G401 (cell line): ENCODE results near the gene PNPLA3. TPM values are rescaled to one million over a fixed set of nuclear protein-coding genes. Genes with fewer than 3 reads are reported as not detected.

ENCODE experiments used
- DNase-seq: peaks from one replicate; pipeline ENCODE4 v3.0.0-alpha.2; 2015; ENCODE audit warnings: low spot score
- in situ Hi-C: cut with HindIII; loops from 2 replicates; pipeline ENCODE4 v1.10.0; 2016; ENCODE audit warnings: low sequenced_read_pairs, mixed read lengths
- total RNA-seq: library from RNA; depleted of rRNA; stranded (reverse); fragments of >200 nt; shearing (Covaris generic); gene quantifications from 2 replicates; pipeline ENCODE4 v1.2.3, GENCODE V29; 2014

PNPLA3 gene
- total RNA-seq, 1 experiment from 2014 or later: 6.5 TPM

DNA sequence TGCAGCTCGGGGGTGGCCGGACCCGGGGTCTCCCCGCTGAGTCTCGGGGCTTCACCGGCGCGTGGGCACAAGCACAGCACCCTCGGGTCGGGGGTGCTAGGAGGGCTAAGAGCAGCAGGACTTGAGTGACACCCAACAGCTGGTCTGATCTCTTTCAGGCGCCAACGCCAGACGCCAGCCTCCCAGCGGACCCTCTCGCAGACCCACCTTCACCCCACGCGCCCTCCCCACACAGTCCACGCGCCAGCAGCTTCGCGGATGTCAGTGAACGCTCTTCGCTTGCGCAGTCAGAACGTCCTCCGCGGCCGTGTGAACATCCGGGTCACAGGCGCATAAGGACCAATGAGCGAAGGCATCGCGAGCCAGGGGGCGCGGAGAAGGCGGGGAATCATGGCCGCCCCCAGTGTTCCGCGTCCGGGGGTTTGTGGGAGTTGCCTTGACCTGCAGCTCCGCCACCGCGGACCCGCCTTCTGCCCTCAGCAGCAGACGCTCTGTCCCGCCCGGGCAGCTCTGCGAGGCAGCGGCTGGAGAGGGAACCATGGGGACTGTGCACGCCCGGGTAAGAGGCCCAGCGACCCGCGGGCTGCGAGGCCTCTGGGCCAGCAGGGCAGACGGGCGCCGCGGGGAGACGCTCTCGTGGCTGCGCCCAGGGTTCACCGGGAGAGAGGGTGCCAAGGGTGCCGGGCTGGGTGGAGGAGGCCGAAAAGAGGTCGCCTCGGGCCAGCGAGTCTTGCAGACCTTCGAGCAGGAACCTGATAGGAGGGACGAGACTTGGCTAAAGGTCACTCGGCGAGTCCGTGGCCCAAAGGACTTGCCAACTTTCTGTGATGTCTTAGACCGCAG is 31.7 kb downstream of the PNPLA3 start, which contains the start of gene SAMM50:
Gene SAMM50, plus strand, starts transcription at position 403 of the 843 bp plus-strand sequence. Its CDS starts 136 bp downstream, at position 539.
- in situ Hi-C loops: no loop called here
- DNase-seq: peak; percentile 94

DNA sequence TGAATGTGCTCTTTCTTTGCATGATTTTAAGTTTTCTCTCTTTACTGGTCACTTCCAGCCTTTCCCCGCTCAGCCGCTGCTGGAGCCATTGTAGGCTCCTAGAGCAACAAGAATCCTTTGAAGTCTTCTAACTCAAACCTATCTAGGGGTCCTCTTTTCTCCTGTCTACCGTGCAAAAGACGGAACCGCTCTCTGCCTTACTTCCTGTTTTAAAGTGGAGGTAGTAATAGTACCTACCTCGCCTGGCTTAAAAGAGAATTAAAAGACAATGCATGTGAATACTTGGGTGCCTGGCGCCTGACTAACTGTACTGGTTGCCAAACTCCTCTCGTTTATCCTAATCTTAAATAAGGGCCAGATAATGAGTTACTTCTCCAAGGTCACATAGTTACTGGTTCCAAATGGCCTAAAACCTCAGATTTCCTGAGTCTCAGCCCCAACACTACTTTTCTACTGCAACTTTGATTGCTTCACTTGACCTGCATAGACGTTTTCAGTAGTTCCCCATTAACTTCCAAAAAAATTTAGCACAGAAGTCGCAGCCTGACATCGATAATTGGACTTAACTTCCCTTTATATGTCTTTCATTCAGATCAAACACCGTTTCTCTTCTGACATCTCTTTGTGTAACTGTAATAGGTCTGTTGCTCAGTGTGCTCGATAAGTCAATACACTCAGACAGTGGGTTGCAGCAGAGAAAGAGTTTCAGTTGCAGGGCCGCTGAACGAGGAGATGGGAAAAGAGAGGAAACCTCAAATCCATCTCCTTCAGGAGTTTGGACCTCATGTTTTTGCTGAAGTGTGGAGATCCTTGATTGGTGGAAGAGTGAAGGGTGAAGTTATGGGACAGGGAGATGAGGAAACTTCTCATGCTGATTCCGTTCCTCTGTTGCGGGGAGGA is 32.5 kb downstream of the PNPLA3 start:
- in situ Hi-C loops: no loop called here
- no peak for DNase-seq

- in situ Hi-C loops: no loop called here
- DNase-seq: no peak
Measured at GRCh38 chr22:43956805-43957463, 33.3 kb downstream of the PNPLA3 start.

DNA sequence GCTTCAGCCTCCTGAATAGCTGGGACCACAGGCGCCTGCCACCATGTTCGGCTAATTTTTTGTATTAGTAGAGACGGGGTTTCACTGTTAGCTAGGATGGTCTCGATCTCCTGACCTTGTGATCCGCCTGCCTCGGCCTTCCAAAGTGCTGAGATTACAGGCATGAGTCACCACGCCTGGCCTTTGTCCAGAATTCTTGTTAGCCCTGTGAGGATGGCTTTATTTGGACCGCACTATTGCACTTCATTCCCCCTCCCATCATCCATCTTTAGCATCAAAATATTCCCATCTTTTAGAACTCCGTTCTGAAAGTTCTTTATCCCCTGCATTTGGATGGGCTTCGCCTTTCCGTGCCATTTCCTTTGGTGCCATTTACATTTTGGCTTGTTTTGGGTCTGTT is 34.3 kb downstream of the PNPLA3 start:
- in situ Hi-C loops: no loop called here
- no peak for DNase-seq

DNA sequence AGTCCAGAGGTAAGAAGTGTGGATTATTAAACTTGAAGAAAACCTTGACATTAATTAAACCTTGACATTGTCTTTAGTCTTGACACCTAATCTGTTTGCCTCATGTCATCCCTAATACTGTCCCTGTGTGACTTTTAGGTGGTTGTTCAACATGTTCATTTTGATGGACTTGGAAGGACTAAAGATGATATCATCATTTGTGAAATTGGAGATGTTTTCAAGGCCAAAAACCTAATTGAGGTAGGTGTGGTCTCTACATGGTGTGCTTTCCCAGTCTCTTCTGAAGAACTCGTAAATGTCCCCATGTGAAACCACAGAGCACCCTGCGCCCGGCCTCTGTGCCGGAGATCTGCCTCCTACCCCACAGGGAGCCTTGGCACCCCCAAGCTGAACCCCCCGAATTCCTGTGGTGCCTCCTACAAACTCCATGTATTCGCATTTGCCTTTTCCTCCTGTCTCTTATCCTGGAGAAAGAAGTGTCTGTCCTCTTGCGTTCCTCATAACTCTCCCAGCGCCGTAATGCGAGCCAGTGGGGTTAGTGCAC is 40.8 kb downstream of the PNPLA3 start:
- DNase-seq: no peak
- in situ Hi-C loops: no loop called here

DNA sequence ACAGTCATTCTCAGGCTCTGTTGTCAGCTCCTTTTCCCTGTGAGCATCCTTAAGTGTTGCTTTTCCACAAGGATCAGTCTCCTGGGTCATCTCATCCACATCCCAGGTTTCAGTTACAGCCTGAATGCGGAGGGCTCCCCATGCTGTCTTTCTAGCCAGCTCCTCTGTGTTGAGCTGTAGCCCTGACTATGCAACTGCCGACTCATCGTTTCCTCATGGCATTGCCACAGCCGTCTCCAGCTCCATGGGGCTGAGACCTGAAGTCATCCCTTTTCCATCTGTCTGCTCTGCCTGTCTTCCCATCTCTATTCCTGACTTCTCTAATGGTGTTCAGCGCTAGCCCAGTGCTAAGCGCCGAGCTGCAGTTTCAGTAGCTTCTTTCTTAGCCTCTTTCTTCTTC is 43.5 kb downstream of the PNPLA3 start:
- in situ Hi-C loops: no loop called here
- no peak for DNase-seq

DNA sequence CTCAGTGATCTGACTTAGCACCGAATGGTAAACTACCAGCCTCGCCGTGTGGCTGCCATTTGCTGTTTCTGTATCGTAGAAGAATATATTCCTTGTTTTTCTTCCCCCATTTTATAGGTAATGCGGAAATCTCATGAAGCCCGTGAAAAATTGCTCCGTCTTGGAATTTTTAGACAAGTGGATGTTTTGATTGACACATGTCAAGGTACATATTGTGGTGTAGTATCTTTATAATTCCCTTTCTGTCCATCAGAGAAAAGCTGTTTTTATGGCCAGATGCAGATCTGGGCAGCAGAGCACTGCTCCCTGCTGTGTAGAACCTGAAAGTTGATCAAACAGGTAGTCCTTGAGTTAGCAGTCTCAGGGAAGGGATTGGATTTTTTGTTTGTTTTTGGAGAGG is 45.0 kb downstream of the PNPLA3 start:
- in situ Hi-C loops: no loop called here
- DNase-seq: no peak

GRCh38 chr22:43969021-43969878 is 45.6 kb downstream of the PNPLA3 start:
- in situ Hi-C loops: no loop called here
- DNase-seq: no peak

- in situ Hi-C loops: no loop called here
- no peak for DNase-seq
Measured at GRCh38 chr22:43969989-43970755, 46.6 kb downstream of the PNPLA3 start.

DNA sequence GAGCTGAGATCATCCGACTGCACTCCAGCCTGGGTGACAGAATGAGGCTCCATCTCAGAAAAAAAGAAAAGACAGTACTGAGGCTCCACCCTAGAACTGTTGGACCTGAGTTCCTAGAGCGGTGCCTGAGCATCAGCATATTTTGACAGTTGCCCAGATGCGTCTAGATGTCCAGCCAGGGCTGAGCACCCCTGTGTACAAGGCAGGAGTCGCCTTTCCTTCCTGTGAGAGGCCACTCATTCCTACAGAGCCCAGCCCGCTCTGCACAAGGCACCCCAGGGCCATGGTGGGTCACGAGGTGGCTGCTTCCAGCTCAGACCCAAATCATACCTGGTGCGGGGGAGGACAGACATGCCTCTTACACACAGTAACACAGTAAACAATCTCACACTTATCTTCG is 47.5 kb downstream of the PNPLA3 start:
- no peak for DNase-seq
- in situ Hi-C loops: no loop called here

DNA sequence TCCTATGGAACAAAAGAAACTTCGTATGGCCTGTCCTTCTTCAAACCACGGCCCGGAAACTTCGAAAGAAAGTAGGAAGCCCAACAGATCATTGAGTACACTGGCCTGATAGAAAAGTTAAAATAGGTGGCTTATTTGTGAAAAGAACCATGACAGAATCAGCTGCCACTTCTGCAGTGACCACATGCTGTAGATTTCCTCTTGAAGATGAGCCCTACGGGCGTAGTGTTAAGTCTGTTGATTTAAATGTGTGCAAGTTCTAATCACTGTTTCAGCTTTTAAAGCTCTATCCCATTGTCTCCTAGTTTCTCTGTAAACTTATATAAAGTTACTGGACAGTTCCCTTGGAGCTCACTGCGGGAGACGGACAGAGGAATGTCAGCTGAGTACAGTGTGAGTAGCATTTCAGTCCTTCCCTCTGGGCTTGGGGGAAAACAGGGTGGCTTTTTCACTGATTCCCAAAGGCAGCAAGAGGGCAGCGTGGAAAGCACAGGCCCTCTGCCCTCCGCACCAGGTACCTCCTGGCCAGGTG is 49.4 kb downstream of the PNPLA3 start:
- in situ Hi-C loops: no loop called here
- DNase-seq: no peak

GRCh38 chr22:43974028-43974545 is 50.5 kb downstream of the PNPLA3 start:
- in situ Hi-C loops: no loop called here
- DNase-seq: no peak

GRCh38 chr22:43975041-43975440 is 51.4 kb downstream of the PNPLA3 start:
- in situ Hi-C loops: no loop called here
- DNase-seq: no peak

- no peak for DNase-seq
- in situ Hi-C loops: no loop called here
Measured at GRCh38 chr22:43976861-43977795, 53.5 kb downstream of the PNPLA3 start.

GRCh38 chr22:43978558-43978957 is 55.0 kb downstream of the PNPLA3 start:
- in situ Hi-C loops: no loop called here
- DNase-seq: no peak

DNA sequence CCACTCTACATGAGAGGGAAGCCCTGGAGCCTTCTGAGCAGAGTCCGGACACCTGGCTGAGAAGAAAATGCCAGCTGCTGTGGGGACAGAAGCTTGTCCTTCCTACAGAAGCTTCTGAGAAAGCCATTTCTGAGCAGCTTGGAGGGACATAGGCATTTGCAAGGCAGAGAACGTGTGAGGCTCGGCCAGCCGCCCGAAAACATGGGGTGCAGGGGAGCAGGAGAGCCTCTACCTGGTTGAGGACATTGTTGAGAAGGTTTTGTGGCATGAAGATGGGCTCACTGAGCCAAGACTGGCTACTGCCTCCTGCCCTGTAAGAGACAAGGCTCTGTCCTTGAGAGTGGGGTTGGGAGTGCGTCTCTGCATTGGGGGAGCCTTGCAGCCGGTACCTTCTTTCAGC is 57.0 kb downstream of the PNPLA3 start:
- in situ Hi-C loops: no loop called here
- DNase-seq: no peak
